Measurements from ENCODE around the gene CENPC. TPM values are rescaled to one million over a fixed set of nuclear protein-coding genes. Genes with fewer than 3 reads are reported as not detected.

The CENPC gene
- total RNA-seq, 1 experiment from 2014 or later: 19.1 TPM

- Mint-ChIP-seq H3K4me3 (no peak overlapping the region), H3K4me1 (peaks cover 11% of the 10 kb centered on the region), H3K27ac (peak overlapping the region; percentile 60), H3K9me3 (no peaks in the 10 kb centered on the region), H3K27me3 (ENCODE audit: low read depth) (no peaks in the 10 kb centered on the region), H3K36me3 (no peaks in the 10 kb centered on the region)
- DNase-seq (ENCODE audit: low spot score) (no peak), ATAC-seq (peak; percentile 72)
- TF ChIP-seq IRF2 (CRISPR knock-in tag; IDR thresholded peaks at IDR 0.05; ENCODE audit: borderline replicate concordance, low read depth): no peak
- TF ChIP-seq FOXJ3 (CRISPR knock-in tag; IDR thresholded peaks at IDR 0.05; ENCODE audit: borderline replicate concordance): no peak
- ChIA-PET POLR2A (no interaction called here), CTCF (no interaction called here)
These were observed 30.1 kb upstream of the CENPC start for GRCh38 chr4:67575232-67576058.

GRCh38 chr4:67573193-67573592 is 27.9 kb upstream of the CENPC start:
- Mint-ChIP-seq H3K4me3 (no peak overlapping the region), H3K4me1 (peaks cover 11% of the 10 kb centered on the region), H3K27ac (no peak overlapping the region), H3K9me3 (no peaks in the 10 kb centered on the region), H3K27me3 (ENCODE audit: low read depth) (no peaks in the 10 kb centered on the region), H3K36me3 (no peaks in the 10 kb centered on the region)
- CTCF ChIA-PET: no interaction called here
- no peak for ATAC-seq
- POLR2A ChIA-PET: no interaction called here
- TF ChIP-seq FOXJ3 (CRISPR knock-in tag; IDR thresholded peaks at IDR 0.05; ENCODE audit: borderline replicate concordance): no peak
- TF ChIP-seq PREB (CRISPR knock-in tag; IDR thresholded peaks at IDR 0.05; ENCODE audit: borderline replicate concordance): no peak
- TF ChIP-seq ZNF263 (CRISPR knock-in tag; IDR thresholded peaks at IDR 0.05; ENCODE audit: low read depth): no peak
- TF ChIP-seq E2F5 (CRISPR knock-in tag; IDR thresholded peaks at IDR 0.05): no peak
- TF ChIP-seq SOX15 (CRISPR knock-in tag; IDR thresholded peaks at IDR 0.05): no peak
- no peak for TF ChIP-seq ZNF219 (CRISPR knock-in tag; IDR thresholded peaks at IDR 0.05; ENCODE audit: borderline replicate concordance)
- no peak for TF ChIP-seq CREM (CRISPR knock-in tag; IDR thresholded peaks at IDR 0.05)
- TF ChIP-seq ZNF671 (CRISPR knock-in tag; IDR thresholded peaks at IDR 0.05): no peak
- TF ChIP-seq FOXP1 (CRISPR knock-in tag; IDR thresholded peaks at IDR 0.05; ENCODE audit: borderline replicate concordance): no peak
- no peak for TF ChIP-seq OVOL2 (CRISPR knock-in tag; IDR thresholded peaks at IDR 0.05; ENCODE audit: borderline replicate concordance)
- no peak for TF ChIP-seq ZNF121 (CRISPR knock-in tag; IDR thresholded peaks at IDR 0.05)
- TF ChIP-seq JUN (CRISPR knock-in tag; IDR thresholded peaks at IDR 0.05): no peak
- no peak for TF ChIP-seq SP1 (CRISPR knock-in tag; conservative IDR thresholded peaks at IDR 0.05)
- TF ChIP-seq MXD4 (CRISPR knock-in tag; IDR thresholded peaks at IDR 0.05; ENCODE audit: borderline replicate concordance): no peak
- no peak for TF ChIP-seq TP53 (CRISPR knock-in tag; IDR thresholded peaks at IDR 0.05)
- no peak for TF ChIP-seq KAT7 (CRISPR knock-in tag; IDR thresholded peaks at IDR 0.05; ENCODE audit: borderline replicate concordance)
- DNase-seq (ENCODE audit: low spot score): no peak

- H3K9me3 Mint-ChIP-seq: no peaks in the 10 kb centered on the region
- ChIA-PET CTCF (no interaction called here), POLR2A (no interaction called here)
- H3K27me3 Mint-ChIP-seq (ENCODE audit: low read depth): no peaks in the 10 kb centered on the region
- ATAC-seq (no peak), DNase-seq (ENCODE audit: low spot score) (no peak)
- H3K4me3 Mint-ChIP-seq: no peak overlapping the region
- no peak overlapping the region for H3K27ac Mint-ChIP-seq
- H3K36me3 Mint-ChIP-seq: no peaks in the 10 kb centered on the region
- peaks cover 11% of the 10 kb centered on the region for H3K4me1 Mint-ChIP-seq
- no peak for TF ChIP-seq NR1H2 (CRISPR knock-in tag; IDR thresholded peaks at IDR 0.05)
- no peak for TF ChIP-seq IRF2 (CRISPR knock-in tag; IDR thresholded peaks at IDR 0.05; ENCODE audit: borderline replicate concordance, low read depth)
- no peak for TF ChIP-seq ZNF219 (CRISPR knock-in tag; IDR thresholded peaks at IDR 0.05; ENCODE audit: borderline replicate concordance)
- no peak for TF ChIP-seq CDX4 (CRISPR knock-in tag; IDR thresholded peaks at IDR 0.05; ENCODE audit: borderline replicate concordance)
- TF ChIP-seq ZNF281 (CRISPR knock-in tag; IDR thresholded peaks at IDR 0.05): no peak
- TF ChIP-seq ELF4 (CRISPR knock-in tag; IDR thresholded peaks at IDR 0.05; ENCODE audit: low read depth): no peak
- TF ChIP-seq TCF7 (CRISPR knock-in tag; IDR thresholded peaks at IDR 0.05; ENCODE audit: low read depth): no peak
- no peak for TF ChIP-seq ZNF317 (CRISPR knock-in tag; IDR thresholded peaks at IDR 0.05; ENCODE audit: borderline replicate concordance, low read depth)
- no peak for TF ChIP-seq FOXK1 (CRISPR knock-in tag; IDR thresholded peaks at IDR 0.05)
- TF ChIP-seq E2F4 (CRISPR knock-in tag; IDR thresholded peaks at IDR 0.05; ENCODE audit: borderline replicate concordance, low read depth): no peak
- no peak for TF ChIP-seq NR3C1 (CRISPR knock-in tag; conservative IDR thresholded peaks at IDR 0.05; ENCODE audit: low read depth)
These were observed 26.7 kb upstream of the CENPC start for GRCh38 chr4:67571975-67572374.

All from WTC11 (cell line).